ENCODE results near the gene POLR2L.

- TF ChIP-seq CTCF (IDR thresholded peaks at IDR 0.05; ENCODE audit: low read depth, low read length, poor library complexity, severe bottlenecking) = no peak
- no peak for TF ChIP-seq EZH2phosphoT487 (IDR thresholded peaks at IDR 0.05; ENCODE audit: borderline replicate concordance, low read length)
Measured at GRCh38 chr11:869399-870126, 27.2 kb upstream of the POLR2L start.

Measured in DOHH2 (cell line).